Activated naive CD8-positive, alpha-beta T cell treated with anti-CD3 and anti-CD28 coated beads, Interleukin-2, amount 10 ng/mL, durations not matched to agents 7 days and 5 days (primary cell): ENCODE data around the gene TYW5. TPM values are rescaled to one million over a fixed set of nuclear protein-coding genes. Genes with fewer than 3 reads are reported as not detected.

ENCODE experiments used
- ATAC-seq: fragments of 150-1000 bp; cut with Tn5 transposase; one replicate; pipeline ENCODE4 v1.10.0; 2021; ENCODE audit warnings: low read depth, moderate library complexity
- POLR2A ChIA-PET: fragments of 350-600 bp; sonication (Branson Sonifier 250); formaldehyde crosslinking; loops from one replicate; lab custom pipeline; 2021; ENCODE audit warnings: antibody characterized with exemption; lab: Charles Lee
- DNase-seq: peaks from one replicate; pipeline ENCODE4 v3.0.0; 2021
- H3K27ac Mint-ChIP-seq: one replicate; pipeline ENCODE4 v1.8.0; 2022; ENCODE audit warnings: mild to moderate bottlenecking, mixed read lengths
- H3K27me3 Mint-ChIP-seq: one replicate; pipeline ENCODE4 v1.8.0; 2022; ENCODE audit warnings: mild to moderate bottlenecking, moderate library complexity, mixed read lengths
- H3K36me3 Mint-ChIP-seq: one replicate; pipeline ENCODE4 v1.8.0; 2021; ENCODE audit warnings: mild to moderate bottlenecking, mixed read lengths
- H3K4me1 Mint-ChIP-seq: one replicate; pipeline ENCODE4 v1.8.0; 2021; ENCODE audit warnings: mixed read lengths
- H3K4me3 Mint-ChIP-seq: one replicate; pipeline ENCODE4 v1.8.0; 2022; ENCODE audit warnings: mild to moderate bottlenecking, moderate library complexity, mixed read lengths
- H3K9me3 Mint-ChIP-seq: one replicate; pipeline ENCODE4 v1.8.0; 2021; ENCODE audit warnings: mixed read lengths
- total RNA-seq, 2 experiments: library from RNA; stranded (reverse); gene quantifications; one replicate each; pipeline ENCODE4 v1.2.3, GENCODE V29; 2021

TYW5 gene
- total RNA-seq, 2 experiments from 2014 or later = 9.3 to 10.0 TPM

DNA sequence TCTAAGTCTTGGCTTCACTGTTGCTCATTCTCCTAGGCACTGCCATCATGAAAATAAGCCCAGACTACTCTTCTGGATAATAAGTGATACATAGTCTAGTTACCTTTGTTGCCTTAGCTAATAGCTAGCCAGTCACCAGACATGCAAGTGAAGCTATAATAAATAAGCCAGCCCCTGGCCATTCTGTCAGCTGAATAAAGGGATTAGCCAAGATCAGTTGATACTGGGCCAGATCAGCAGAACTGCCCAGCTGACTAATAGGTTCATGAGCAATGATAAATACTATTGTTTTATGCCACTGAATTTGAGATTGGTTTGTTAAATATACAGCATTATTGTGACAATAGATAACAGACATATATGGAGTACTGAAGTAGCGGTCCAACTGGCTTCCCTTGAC, 52.2 kb downstream of the TYW5 start:
- Mint-ChIP-seq H3K27me3 (peaks cover 47% of the 10 kb centered on the region), H3K36me3 (no peaks in the 10 kb centered on the region), H3K4me1 (no peaks in the 10 kb centered on the region), H3K4me3 (no peak overlapping the region), H3K27ac (no peak overlapping the region), H3K9me3 (no peaks in the 10 kb centered on the region)
- no peak for DNase-seq
- ATAC-seq = no peak
- POLR2A ChIA-PET = no interaction called here

DNA sequence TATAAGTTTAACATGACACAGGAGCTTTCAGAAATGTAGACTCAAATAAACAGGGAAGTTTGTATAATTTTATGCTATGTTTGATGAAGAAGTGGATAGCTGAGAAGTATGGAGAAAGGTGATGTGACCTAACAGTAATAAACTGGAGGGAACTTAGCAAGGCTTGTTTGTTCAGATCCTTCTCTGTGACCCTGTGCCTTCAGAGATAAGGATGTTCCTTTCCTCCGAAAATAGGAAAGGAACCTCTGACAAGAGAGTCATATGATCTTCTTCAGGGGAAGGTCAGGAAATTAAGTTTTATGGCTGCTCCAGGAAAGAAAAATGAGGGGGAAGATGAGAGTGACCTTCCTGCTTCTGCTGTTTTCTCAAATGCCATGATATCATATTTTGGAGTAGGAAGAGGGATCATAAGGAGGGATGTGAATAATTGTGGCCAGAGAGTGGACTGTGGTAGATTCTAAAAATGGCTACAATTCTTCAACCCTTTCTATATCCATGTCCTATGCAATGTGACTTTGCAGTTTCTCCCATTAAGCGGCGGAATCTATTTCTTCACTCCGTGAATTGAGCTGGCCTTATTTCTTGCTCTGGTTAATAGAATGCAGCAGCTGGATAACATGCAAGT, 52.7 kb downstream of the TYW5 start:
- ATAC-seq = no peak
- Mint-ChIP-seq H3K9me3 (no peaks in the 10 kb centered on the region), H3K4me3 (no peak overlapping the region), H3K27me3 (peaks cover 49% of the 10 kb centered on the region), H3K4me1 (no peaks in the 10 kb centered on the region), H3K36me3 (no peaks in the 10 kb centered on the region), H3K27ac (no peak overlapping the region)
- DNase-seq = no peak
- POLR2A ChIA-PET = no interaction called here

GRCh38 chr2:199901942-199902341, 53.3 kb downstream of the TYW5 start:
- H3K27ac Mint-ChIP-seq = no peak overlapping the region

DNA sequence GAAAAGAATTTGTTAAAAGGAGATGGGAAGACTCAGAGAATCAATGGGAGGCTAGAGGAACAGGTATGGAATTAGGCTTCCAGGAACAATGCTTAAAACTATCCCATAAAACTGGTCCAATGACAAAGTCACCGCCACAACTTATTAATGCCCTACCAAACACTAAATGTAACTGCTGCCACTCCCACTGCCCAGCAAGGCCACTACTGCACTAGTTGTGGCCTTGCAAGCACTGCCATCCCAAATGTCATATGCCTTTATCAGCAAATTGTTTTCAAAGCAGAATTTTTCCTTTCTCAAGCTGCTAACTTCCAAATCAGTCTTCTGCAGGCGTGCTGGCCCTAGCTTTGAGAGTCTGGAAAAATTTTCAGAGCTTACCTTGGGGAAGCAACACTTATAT, 58.7 kb downstream of the TYW5 start:
- peaks cover 2% of the 10 kb centered on the region for H3K9me3 Mint-ChIP-seq
- H3K4me3 Mint-ChIP-seq = no peak overlapping the region
- H3K4me1 Mint-ChIP-seq = no peaks in the 10 kb centered on the region
- no peak for ATAC-seq
- no peak overlapping the region for H3K27ac Mint-ChIP-seq
- DNase-seq = no peak
- H3K36me3 Mint-ChIP-seq = no peaks in the 10 kb centered on the region
- H3K27me3 Mint-ChIP-seq = peaks cover 19% of the 10 kb centered on the region
- POLR2A ChIA-PET = no interaction called here

More at GRCh38 chr2:199901942-199902341, 53.3 kb downstream of the TYW5 start:
- POLR2A ChIA-PET = no interaction called here
- Mint-ChIP-seq H3K27me3 (peaks cover 45% of the 10 kb centered on the region), H3K9me3 (no peaks in the 10 kb centered on the region), H3K4me3 (no peak overlapping the region), H3K36me3 (no peaks in the 10 kb centered on the region), H3K4me1 (no peaks in the 10 kb centered on the region)
- no peak for ATAC-seq
- no peak for DNase-seq

DNA sequence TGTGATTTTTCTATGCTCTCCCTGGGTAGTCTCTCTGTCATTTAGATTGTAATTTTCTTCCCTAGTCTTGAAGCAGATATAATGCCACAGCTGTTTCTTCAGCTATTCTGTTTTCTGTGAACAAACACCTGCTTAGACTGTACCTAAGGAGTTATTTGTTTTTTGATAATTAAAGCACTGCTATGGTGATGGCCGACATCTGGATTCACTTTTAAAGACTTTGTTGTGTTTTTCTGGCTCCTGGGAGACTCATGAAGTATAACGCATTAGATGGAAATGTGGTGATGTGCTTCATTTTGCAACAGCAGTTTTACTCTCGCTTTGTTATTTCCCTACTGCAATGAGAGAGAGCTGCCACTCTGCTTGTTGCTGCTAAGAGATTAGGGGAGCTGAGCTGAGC, 59.9 kb downstream of the TYW5 start:
- POLR2A ChIA-PET = no interaction called here
- no peak for ATAC-seq
- Mint-ChIP-seq H3K27ac (no peak overlapping the region), H3K27me3 (peaks cover 16% of the 10 kb centered on the region), H3K4me1 (no peaks in the 10 kb centered on the region), H3K4me3 (no peak overlapping the region), H3K9me3 (peaks cover 2% of the 10 kb centered on the region), H3K36me3 (no peaks in the 10 kb centered on the region)
- no peak for DNase-seq

DNA sequence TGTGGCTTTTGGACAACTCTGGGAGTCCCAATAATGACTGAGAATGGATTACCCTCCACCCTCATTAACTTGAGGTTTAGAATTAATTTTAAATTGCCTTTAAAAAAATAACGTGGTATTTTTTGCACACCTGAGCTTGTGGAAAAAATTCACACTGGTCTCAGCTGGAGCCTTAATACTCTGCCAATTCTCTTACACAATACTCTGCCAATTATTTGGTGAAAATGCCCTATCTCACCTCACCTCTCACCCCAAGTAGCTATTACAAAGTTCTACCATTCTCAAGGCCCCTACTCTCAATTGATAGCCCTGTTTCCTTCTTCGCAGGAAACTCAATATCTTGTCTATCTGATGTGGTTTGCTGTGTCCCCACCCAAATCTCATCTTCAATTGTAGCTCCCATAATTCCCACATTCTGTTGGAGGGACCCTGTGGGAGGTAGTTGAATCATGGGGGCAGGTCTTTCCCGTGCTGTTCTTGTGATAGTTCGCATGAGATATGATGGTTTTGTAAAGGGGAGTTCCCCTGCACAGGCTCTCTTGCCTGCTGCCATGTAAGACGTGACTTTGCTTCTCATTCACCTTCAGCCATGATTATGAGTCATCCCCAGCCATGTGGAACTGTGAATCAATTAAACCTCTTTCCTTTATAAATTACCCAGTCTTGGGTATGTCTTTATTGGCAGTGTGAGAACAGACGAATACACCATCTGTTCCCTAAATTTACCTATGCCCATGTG, 71.6 kb downstream of the TYW5 start:
- no peak for DNase-seq
- Mint-ChIP-seq H3K9me3 (peaks cover 4% of the 10 kb centered on the region), H3K36me3 (peaks cover under 1% of the 10 kb centered on the region), H3K27me3 (peaks cover 11% of the 10 kb centered on the region), H3K4me3 (no peak overlapping the region), H3K4me1 (no peaks in the 10 kb centered on the region), H3K27ac (no peak overlapping the region)
- no peak for ATAC-seq
- POLR2A ChIA-PET = interaction anchor here (0.6 kb wide), 1 partner anchor 37 kb away, joined by 5 read pairs; no protein-coding TSS in a partner anchor

DNA sequence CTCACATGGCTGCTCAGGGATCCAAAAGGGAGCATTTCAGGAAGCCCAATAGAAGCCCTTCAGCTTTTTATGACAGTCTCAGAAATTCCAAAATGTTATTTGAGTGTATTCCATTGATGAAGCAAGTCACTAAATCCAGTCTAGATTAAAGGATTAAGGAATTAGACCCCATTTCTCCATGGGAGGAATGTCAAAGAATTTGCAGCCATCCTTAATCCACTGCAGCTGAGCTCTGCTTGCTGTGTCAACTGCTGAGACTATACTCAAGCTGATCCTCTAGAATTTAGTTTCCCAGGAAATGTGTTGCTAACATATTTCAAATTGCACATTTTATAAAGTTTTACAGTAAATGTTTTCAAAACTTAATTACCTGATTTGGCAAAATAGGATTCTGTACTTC, 72.6 kb downstream of the TYW5 start:
- POLR2A ChIA-PET = interaction anchor here (0.6 kb wide), 1 partner anchor 10 kb away, joined by 3 read pairs; no protein-coding TSS in a partner anchor
- DNase-seq (no peak), ATAC-seq (no peak)
- Mint-ChIP-seq H3K9me3 (peaks cover 4% of the 10 kb centered on the region), H3K27me3 (peaks cover 11% of the 10 kb centered on the region), H3K4me1 (no peaks in the 10 kb centered on the region), H3K36me3 (no peaks in the 10 kb centered on the region), H3K4me3 (no peak overlapping the region), H3K27ac (no peak overlapping the region)

Other genes starting within 250 kb of the TYW5 start
- gene FTCDNL1, start 104.3 kb downstream of the TYW5 start, total RNA-seq = 1 to 10 TPM; 1.7 to 2.0 TPM
- gene C2orf69, start 44.2 kb downstream of the TYW5 start, total RNA-seq = 10 to 100 TPM; 15.7 to 15.8 TPM
- gene MAIP1, start 91 bp upstream of the TYW5 start, total RNA-seq = 10 to 100 TPM; 19.2 to 20.0 TPM